ENCODE measurements around the gene INO80E. TPM values are rescaled to one million over a fixed set of nuclear protein-coding genes. Genes with fewer than 3 reads are reported as not detected.

Gene INO80E
- total RNA-seq, 1 experiment from 2014 or later, result 70.8 TPM

- no peak for DNase-seq (ENCODE audit: low read depth)
Measured at GRCh38 chr16:29975811-29976511, 20.1 kb upstream of the INO80E start.

- no peak for DNase-seq (ENCODE audit: low read depth)
Measured at GRCh38 chr16:29977063-29977825, 18.8 kb upstream of the INO80E start.

DNA sequence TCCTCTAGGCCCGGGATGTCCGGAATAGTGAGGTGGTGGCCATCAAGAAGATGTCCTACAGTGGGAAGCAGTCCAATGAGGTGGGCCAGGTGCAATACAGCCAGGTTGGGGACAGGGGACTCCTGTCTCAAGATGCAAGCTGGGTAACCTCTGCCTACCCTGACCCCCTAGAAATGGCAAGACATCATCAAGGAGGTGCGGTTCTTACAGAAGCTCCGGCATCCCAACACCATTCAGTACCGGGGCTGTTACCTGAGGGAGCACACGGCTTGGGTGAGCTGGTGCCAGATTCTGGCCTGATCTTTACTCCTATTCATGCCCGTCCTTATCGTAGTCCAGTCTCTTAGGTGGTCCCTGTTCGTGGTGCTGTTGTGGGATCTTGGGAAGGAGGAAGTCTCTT, 18.0 kb upstream of the INO80E start:
- no peak for DNase-seq (ENCODE audit: low read depth)

DNA sequence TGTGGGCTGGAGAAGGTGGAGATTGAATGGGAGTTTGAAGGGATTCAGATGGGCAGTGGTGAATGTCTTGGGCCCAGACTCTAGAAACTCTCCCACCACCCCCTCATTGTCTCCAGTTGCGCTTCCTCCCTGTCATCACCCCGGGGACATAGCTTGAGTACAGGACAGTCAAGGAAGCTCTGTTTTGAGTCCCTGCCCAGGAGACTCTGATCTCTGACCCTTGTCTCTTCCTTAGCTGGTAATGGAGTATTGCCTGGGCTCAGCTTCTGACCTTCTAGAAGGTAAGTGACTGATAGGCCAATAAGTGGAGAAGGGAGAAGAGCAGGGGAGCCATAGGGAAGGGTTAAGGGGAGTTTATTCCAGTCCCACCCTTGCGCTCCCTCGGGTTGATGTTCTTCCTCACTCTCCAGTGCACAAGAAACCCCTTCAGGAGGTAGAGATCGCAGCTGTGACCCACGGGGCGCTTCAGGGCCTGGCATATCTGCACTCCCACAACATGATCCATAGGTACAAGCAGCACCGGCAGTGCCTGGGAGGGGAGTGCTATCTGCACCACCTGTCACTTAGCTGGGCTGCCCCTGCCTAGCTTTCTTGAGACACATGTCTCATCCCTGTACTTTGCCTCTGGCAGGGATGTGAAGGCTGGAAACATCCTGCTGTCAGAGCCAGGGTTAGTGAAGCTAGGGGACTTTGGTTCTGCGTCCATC, 17.3 kb upstream of the INO80E start:
- no peak for DNase-seq (ENCODE audit: low read depth)

DNA sequence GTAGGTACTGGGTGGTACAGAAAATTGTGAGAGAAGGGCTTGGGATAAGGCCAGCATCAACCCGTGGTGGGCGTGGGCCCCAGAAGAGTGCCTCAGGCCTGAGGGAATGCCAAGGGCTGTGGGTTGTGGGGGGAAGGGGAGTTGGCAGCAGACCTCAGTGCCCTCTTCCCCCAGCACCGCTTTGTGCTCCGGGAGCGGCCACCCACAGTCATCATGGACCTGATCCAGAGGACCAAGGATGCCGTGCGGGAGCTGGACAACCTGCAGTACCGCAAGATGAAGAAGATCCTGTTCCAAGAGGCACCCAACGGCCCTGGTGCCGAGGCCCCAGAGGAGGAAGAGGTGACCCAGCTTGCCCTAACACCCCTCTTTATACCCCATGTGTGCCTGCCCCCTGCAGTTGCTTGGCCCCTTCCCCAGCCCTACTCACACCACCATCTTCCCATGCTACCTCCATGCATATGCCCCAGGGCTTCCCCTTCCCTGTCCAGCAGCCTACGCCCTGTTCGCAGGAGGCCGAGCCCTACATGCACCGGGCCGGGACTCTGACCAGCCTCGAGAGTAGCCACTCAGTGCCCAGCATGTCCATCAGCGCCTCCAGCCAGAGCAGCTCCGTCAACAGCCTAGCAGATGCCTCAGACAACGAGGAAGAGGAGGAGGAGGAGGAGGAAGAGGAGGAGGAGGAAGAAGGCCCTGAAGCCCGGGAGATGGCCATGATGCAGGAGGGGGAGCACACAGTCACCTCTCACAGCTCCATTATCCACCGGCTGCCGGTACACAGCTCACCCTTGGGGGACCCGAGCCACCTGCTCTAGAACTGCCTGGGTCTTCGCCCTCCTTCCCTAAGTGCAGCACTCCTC, 13.3 kb upstream of the INO80E start:
- no peak for DNase-seq (ENCODE audit: low read depth)

DNA sequence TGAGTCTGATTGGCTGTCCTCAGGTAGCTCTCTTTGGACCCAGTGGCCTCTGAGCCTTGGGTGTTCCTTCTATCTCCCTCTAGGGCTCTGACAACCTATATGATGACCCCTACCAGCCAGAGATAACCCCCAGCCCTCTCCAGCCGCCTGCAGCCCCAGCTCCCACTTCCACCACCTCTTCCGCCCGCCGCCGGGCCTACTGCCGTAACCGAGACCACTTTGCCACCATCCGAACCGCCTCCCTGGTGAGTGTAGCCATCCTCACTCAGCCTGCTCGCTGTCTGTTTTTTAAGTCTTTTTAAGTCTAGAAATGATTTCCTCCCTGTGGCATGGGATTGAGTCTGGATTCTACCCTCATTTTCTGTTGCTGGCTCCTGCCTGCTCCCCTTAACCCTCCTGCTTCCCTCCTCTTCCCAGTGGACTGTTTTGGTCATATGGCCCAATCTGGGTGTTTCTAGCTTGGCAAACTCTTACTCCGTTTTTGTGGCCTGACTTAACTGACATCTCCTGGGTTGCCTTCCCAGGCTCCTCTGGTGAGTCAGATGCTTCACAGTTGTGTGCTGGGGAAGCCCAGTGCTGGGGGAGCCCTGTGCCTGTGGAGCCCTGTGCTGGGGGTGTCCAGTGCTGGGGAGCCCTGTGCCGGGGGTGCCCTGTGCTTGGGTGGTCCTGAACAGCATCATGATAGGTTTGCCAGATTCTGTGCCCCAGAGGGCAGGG, 12.5 kb upstream of the INO80E start:
- no peak for DNase-seq (ENCODE audit: low read depth)

DNA sequence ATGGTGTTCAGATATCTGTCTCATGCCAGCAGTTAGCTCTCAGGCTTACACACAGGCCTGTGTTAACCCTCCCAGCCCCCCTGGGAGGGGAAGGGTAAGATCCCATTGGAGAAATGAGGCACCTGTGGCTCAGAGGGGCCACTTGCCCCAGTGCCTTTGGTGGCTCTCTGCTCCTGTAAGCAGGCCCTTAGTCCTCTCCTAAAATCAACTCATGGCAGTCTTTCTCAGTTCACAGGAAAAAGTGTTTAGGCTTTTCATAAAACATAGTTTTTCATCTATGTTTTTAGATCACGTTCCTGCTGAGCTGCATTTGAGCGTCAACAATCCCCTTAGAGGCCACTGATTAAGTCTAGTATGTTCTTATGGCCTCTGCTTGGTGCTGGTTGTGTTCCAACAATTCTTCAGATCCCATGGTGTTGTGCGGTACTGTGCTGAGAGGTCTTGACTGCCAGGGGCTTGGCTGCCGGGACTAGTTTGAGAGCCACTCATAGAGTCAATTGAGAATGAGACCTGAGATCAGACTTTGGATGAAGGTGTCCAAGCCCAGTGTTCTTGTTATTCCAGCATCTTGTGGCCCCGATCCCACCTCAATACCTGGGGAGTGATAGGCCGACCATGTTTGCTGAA, 11.8 kb upstream of the INO80E start:
- DNase-seq (ENCODE audit: low read depth), result no peak

- no peak for DNase-seq (ENCODE audit: low read depth)
Measured at GRCh38 chr16:29984764-29985147, 11.3 kb upstream of the INO80E start.

DNA sequence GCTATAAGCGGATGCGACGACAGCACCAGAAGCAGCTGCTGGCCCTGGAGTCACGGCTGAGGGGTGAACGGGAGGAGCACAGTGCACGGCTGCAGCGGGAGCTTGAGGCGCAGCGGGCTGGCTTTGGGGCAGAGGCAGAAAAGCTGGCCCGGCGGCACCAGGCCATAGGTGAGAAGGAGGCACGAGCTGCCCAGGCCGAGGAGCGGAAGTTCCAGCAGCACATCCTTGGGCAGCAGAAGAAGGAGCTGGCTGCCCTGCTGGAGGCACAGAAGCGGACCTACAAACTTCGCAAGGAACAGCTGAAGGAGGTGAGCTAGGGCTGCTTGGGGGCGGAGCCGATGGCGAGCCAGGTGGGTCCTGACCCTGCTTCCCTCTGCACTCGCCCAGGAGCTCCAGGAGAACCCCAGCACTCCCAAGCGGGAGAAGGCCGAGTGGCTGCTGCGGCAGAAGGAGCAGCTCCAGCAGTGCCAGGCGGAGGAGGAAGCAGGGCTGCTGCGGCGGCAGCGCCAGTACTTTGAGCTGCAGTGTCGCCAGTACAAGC, 10.7 kb upstream of the INO80E start:
- no peak for DNase-seq (ENCODE audit: low read depth)

DNA sequence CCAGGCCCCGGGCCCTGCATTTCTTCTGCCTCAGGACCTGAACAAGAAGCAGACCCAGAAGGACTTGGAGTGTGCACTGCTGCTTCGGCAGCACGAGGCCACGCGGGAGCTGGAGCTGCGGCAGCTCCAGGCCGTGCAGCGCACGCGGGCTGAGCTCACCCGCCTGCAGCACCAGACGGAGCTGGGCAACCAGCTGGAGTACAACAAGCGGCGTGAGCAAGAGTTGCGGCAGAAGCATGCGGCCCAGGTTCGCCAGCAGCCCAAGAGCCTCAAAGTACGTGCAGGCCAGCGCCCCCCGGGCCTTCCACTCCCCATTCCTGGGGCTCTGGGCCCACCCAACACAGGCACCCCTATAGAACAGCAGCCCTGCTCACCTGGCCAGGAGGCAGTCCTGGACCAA, 9.8 kb upstream of the INO80E start:
- DNase-seq (ENCODE audit: low read depth), result no peak

GRCh38 chr16:29986931-29987330, 9.1 kb upstream of the INO80E start:
- no peak for DNase-seq (ENCODE audit: low read depth)

- no peak for DNase-seq (ENCODE audit: low read depth)
Measured at GRCh38 chr16:29987371-29988085, 8.5 kb upstream of the INO80E start.

- DNase-seq (ENCODE audit: low read depth), result no peak
Measured at GRCh38 chr16:29988346-29989075, 7.5 kb upstream of the INO80E start.

DNA sequence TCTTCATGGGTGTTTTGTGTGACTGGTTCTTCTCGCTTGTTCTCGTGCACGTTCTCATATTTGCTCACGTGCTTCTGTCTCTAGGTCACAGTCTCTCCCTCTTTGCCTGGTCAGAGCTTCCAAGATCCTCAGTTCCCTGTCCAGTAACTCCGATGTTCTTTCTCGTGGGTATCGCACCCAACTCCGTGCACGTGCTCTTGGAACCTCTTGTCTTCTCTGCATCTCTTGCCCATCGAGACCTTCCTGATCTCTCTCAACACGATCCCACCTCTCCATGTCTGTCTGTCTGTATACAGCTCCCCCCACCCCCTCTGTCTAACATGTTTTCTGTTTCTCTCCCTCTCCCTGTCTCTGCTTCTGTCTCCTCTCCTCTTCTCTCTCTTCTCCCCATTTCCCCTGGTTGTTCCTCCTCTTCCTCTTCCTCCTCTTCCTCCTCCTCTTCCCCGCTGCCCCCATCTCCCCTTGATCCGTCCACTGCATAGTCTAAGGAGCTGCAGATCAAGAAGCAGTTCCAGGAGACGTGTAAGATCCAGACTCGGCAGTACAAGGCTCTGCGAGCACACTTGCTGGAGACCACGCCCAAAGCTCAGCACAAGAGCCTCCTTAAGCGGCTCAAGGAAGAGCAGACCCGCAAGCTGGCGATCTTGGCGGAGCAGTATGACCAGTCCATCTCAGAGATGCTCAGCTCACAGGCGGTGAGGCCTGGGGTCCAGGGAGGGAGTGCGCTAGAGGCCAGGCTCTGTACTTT, 6.8 kb upstream of the INO80E start:
- no peak for DNase-seq (ENCODE audit: low read depth)

DNA sequence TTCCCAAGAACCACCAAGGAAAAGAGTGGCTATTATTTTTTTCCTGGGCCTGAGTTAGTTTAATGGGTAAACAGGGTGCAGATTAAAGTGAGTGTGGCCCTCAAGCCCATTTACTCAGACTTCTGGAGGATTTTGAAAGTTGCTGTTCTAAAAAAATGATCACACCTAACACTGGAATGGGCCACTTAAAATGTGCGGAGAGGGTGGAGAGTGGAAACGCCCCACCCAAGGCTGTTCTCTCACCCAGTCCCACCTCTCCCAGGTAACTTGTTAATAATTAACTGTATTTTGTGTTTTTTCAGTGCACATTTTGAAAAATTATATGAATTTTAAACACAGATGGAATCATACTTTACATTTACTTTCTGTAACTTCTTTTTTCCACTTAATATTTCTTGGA, 6.0 kb upstream of the INO80E start:
- no peak for DNase-seq (ENCODE audit: low read depth)

- no peak for DNase-seq (ENCODE audit: low read depth)
Measured at GRCh38 chr16:29990883-29991570, 5.0 kb upstream of the INO80E start.

DNA sequence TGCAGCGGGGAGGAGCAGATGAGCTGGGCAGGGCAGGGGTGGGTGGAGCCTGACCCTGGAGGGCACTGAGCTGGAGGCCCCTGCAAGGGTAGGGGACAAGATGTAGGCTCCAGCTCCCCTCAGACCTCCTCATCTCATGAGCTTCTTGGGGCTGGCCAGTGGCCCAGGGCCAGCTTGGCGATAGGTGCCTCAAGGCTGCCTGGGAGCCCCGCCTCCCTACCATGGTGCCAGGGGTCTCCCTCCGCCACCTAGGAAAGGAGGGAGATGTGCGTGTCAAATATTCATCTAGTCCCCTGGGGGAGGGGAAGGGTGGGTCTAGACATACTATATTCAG, 4.5 kb upstream of the INO80E start:
- no peak for DNase-seq (ENCODE audit: low read depth)
